Measurements from ENCODE around the gene SGSM2. TPM values are rescaled to one million over a fixed set of nuclear protein-coding genes. Genes with fewer than 3 reads are reported as not detected.

SGSM2 gene
- total RNA-seq, 2 experiments from 2014 or later, result 65.9 to 67.8 TPM

- CTCF ChIA-PET, result interaction anchor here (1.1 to 5.0 kb wide), 6 partner anchors 11 to 617 kb away, joined by 3 to 36 read pairs (median 4); partner anchors contain the start of gene HIC1
- H3K27ac Mint-ChIP-seq, result peak overlapping the region; percentile 71
Measured at GRCh38 chr17:2337544-2338314, 428 bp downstream of the SGSM2 start.

GRCh38 chr17:2338315-2338657 lies 985 bp downstream of the SGSM2 start:
- H3K27ac Mint-ChIP-seq, result peak overlapping the region; percentile 71
- CTCF ChIA-PET, result interaction anchor here (1.1 to 5.0 kb wide), 6 partner anchors 10 to 617 kb away, joined by 3 to 36 read pairs (median 4); partner anchors contain the start of gene HIC1
- H3K4me3 Mint-ChIP-seq, result peak overlapping the region; percentile 73
- ATAC-seq (no peak), DNase-seq (no peak)
- H3K27me3 Mint-ChIP-seq (ENCODE audit: low read depth), result no peaks in the 10 kb centered on the region
- POLR2A ChIA-PET, result interaction anchor here (0.6 to 1.3 kb wide), 4 partner anchors 15 to 93 kb away, joined by 3 to 4 read pairs (median 3); no protein-coding TSS in a partner anchor
- H3K36me3 Mint-ChIP-seq (ENCODE audit: low read depth), result peaks cover 20% of the 10 kb centered on the region
- peaks cover 21% of the 10 kb centered on the region for H3K4me1 Mint-ChIP-seq (ENCODE audit: low read depth)
- no peaks in the 10 kb centered on the region for H3K9me3 Mint-ChIP-seq (ENCODE audit: insufficient read depth)

More at GRCh38 chr17:2337544-2338314, 428 bp downstream of the SGSM2 start:
- Mint-ChIP-seq H3K4me3 (peak overlapping the region; percentile 99), H3K36me3 (ENCODE audit: low read depth) (peaks cover 20% of the 10 kb centered on the region), H3K4me1 (ENCODE audit: low read depth) (peaks cover 16% of the 10 kb centered on the region), H3K27me3 (ENCODE audit: low read depth) (no peaks in the 10 kb centered on the region), H3K9me3 (ENCODE audit: insufficient read depth) (no peaks in the 10 kb centered on the region)
- ATAC-seq (peak; percentile 47), DNase-seq (peak; percentile 58)
- POLR2A ChIA-PET, result interaction anchor here (0.6 to 2.0 kb wide), 6 partner anchors 8 to 93 kb away, joined by 3 to 9 read pairs (median 3); no protein-coding TSS in a partner anchor

DNA sequence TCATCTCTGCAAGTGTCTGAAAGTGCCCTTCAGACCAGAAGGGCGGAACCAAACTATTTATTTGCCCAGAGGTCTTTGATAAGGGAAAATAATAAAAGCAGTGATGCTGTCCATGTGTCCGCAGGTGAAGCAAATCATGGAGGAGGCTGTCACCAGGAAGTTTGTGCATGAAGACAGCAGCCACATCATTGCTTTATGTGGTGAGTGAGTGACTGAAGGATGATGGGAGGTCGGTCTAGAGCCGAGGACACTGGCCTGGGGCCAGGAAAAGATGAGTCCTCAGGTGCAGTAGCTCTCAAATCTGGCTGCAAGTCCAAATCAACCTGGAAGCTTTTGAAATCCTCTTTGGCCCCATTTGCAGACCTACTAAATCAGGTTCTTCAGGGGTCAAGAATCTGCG lies 6.1 kb downstream of the SGSM2 start:
- no peaks in the 10 kb centered on the region for H3K9me3 Mint-ChIP-seq (ENCODE audit: insufficient read depth)
- ChIA-PET POLR2A (no interaction called here), CTCF (no interaction called here)
- H3K36me3 Mint-ChIP-seq (ENCODE audit: low read depth), result peaks cover 17% of the 10 kb centered on the region
- H3K27me3 Mint-ChIP-seq (ENCODE audit: low read depth), result no peaks in the 10 kb centered on the region
- peak; percentile 70 for ATAC-seq
- no peak overlapping the region for H3K4me3 Mint-ChIP-seq
- peak; percentile 52 for DNase-seq
- no peak overlapping the region for H3K27ac Mint-ChIP-seq
- H3K4me1 Mint-ChIP-seq (ENCODE audit: low read depth), result peaks cover 26% of the 10 kb centered on the region

DNA sequence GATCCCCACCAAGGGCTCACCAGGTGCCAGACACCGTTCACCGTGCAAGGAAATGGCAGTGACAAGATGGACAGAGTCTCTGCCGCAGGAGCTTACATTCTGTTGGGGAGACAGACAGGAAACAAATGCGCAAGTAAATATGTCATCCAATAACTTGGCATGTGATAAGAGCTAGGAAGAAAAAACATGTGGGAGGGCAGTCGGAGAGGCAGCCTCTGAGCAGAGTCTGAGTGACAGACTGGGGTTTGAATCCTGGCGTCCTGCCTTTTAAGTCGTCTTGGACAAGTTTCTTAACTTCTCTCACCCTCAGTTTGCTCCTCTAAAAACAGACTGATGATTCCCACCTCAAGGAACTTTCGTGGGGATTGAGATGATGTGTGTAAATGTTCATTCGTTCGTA lies 7.2 kb downstream of the SGSM2 start:
- Mint-ChIP-seq H3K27me3 (ENCODE audit: low read depth) (no peaks in the 10 kb centered on the region), H3K36me3 (ENCODE audit: low read depth) (peaks cover 17% of the 10 kb centered on the region), H3K4me3 (no peak overlapping the region), H3K4me1 (ENCODE audit: low read depth) (peaks cover 25% of the 10 kb centered on the region), H3K27ac (no peak overlapping the region), H3K9me3 (ENCODE audit: insufficient read depth) (no peaks in the 10 kb centered on the region)
- ChIA-PET POLR2A (no interaction called here), CTCF (interaction anchor here (1.1 to 1.2 kb wide), 2 partner anchors 8 to 9 kb away, joined by 3 to 4 read pairs; no protein-coding TSS in a partner anchor)
- ATAC-seq (no peak), DNase-seq (no peak)

DNA sequence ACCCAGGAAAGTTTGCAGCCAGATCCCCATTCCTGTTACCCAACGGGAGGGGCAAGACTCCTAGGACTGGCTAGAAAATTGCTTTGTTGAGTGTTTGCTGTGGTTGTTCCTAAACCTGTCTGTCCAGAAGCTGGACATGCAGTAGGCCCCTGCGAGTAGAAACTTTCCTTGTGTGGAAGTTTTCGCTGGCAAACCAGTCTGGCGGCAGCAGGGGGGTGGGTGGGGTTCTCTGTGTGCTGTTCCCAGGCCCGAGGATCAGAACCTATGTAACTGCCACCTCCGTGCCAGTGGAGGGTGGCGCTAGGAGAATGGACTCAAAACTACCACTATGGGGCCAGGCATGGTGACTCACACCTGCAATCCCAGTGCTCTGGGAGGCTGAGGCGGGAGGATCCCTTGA lies 9.2 kb downstream of the SGSM2 start:
- Mint-ChIP-seq H3K4me1 (ENCODE audit: low read depth) (peaks cover 21% of the 10 kb centered on the region), H3K9me3 (ENCODE audit: insufficient read depth) (no peaks in the 10 kb centered on the region), H3K27ac (no peak overlapping the region), H3K36me3 (ENCODE audit: low read depth) (peaks cover 13% of the 10 kb centered on the region), H3K4me3 (no peak overlapping the region), H3K27me3 (ENCODE audit: low read depth) (no peaks in the 10 kb centered on the region)
- no peak for ATAC-seq
- DNase-seq, result no peak
- ChIA-PET POLR2A (interaction anchor here (1.7 kb wide), 1 partner anchor 10 kb away, joined by 9 read pairs; the partner anchor contains the start of genes SGSM2 and TSR1), CTCF (no interaction called here)

DNA sequence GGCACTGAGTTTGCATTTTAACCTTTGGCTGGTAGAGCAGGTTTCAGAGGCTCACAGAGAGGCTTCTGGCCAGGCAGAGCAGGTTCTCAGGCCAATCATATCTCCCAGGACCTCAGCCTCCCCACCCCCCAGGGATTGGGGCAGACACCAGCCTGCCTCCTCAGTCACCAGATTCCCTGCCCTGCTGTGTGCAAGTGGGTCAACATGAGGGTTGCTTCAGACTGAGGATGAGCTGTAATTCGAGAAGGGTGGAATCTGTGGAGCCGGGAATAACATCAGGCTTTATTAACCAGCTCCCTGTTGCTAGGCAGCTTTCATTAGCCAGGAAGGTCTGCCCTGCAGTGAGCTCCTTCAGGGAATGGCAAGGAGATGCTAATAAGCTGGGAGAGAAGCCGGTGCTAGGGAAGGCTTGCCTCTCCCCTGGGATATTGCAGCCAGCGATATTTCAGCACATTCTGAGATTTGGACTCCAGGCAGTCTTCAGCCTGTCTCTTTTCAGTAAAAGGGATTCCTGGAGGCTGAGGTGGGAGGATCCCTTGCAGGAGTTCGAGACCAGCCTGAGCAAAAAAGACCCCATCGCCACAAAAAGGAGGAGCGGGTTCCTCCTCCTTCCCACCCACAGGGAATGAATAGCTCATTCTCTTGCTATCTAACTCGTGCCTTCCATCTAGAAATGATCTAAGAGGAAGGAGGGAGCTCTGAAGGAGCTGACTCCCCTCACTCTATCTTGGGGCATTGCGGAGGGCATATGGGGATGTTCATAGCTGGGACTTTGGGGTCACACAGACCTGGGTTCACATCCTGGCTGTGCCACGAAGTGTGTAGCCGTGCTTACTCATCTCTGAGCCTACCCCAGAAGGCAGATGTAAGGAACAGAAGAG lies 10.7 kb downstream of the SGSM2 start:
- Mint-ChIP-seq H3K9me3 (ENCODE audit: insufficient read depth) (no peaks in the 10 kb centered on the region), H3K36me3 (ENCODE audit: low read depth) (peaks cover 7% of the 10 kb centered on the region), H3K27ac (no peak overlapping the region), H3K4me3 (no peak overlapping the region), H3K4me1 (ENCODE audit: low read depth) (peaks cover 17% of the 10 kb centered on the region), H3K27me3 (ENCODE audit: low read depth) (no peaks in the 10 kb centered on the region)
- ChIA-PET CTCF (interaction anchor here (0.6 to 1.8 kb wide), 4 partner anchors 10 to 68 kb away, joined by 3 to 7 read pairs (median 5); no protein-coding TSS in a partner anchor), POLR2A (no interaction called here)
- DNase-seq (no peak), ATAC-seq (no peak)

DNA sequence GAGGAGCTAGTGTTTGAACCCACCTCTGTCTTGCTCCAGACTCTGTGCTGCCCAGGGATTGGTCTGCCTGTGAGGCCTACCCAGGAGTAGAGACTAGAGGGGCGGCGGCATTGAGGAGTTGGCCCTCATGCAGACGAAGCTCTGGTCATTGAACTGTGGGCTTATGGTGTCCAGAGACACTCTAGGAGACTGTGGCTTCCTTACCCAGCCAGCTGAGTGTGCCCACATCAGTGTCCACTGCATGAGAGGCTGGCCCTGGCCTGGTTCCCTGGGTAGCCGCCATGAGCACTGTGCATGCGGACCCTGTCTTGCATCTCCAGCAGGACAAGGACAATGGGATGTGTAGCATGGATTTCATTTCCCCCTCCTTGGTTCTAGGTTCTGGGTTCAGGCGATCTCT lies 14.0 kb downstream of the SGSM2 start:
- Mint-ChIP-seq H3K27ac (no peak overlapping the region), H3K9me3 (ENCODE audit: insufficient read depth) (no peaks in the 10 kb centered on the region), H3K4me3 (no peak overlapping the region), H3K27me3 (ENCODE audit: low read depth) (no peaks in the 10 kb centered on the region), H3K4me1 (ENCODE audit: low read depth) (peaks cover 19% of the 10 kb centered on the region), H3K36me3 (ENCODE audit: low read depth) (no peaks in the 10 kb centered on the region)
- no peak for DNase-seq
- CTCF ChIA-PET, result interaction anchor here (0.9 to 1.1 kb wide), 2 partner anchors 9 to 23 kb away, joined by 3 read pairs; no protein-coding TSS in a partner anchor
- POLR2A ChIA-PET, result no interaction called here
- no peak for ATAC-seq

- Mint-ChIP-seq H3K36me3 (ENCODE audit: low read depth) (no peaks in the 10 kb centered on the region), H3K4me1 (ENCODE audit: low read depth) (peaks cover 19% of the 10 kb centered on the region), H3K9me3 (ENCODE audit: insufficient read depth) (no peaks in the 10 kb centered on the region), H3K27me3 (ENCODE audit: low read depth) (no peaks in the 10 kb centered on the region), H3K4me3 (no peak overlapping the region), H3K27ac (peak overlapping the region; percentile 96)
- DNase-seq, result no peak
- POLR2A ChIA-PET, result interaction anchor here (0.7 to 2.3 kb wide), 3 partner anchors 15 to 38 kb away, joined by 3 to 10 read pairs (median 5); partner anchors contain the start of genes SGSM2 and TSR1
- CTCF ChIA-PET, result interaction anchor here (0.8 to 3.0 kb wide), 11 partner anchors 10 to 460 kb away, joined by 3 to 36 read pairs (median 4); partner anchors contain the start of genes SGSM2, SMG6, SRR and TSR1
- no peak for ATAC-seq
Measured at GRCh38 chr17:2354311-2354710, 17.0 kb downstream of the SGSM2 start.

DNA sequence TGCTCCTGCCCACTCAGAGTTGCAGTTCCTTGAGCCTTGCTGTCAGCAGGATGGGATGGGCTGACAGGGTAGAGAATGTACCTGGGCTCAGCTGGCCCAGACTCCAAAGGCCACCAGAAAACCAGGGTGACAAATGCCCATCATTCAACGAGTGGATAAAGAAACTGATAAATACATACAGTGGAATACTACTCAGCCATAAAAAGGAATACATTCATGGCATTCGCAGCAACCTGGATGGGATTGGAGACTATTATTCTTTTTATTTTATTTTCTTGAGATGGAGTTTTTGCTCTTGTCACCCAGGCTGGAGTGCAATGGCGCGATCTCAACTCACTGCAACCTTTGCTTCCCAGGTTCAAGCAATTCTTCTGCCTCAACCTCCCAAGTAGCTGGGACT lies 19.9 kb downstream of the SGSM2 start:
- CTCF ChIA-PET, result no interaction called here
- H3K9me3 Mint-ChIP-seq (ENCODE audit: insufficient read depth), result no peaks in the 10 kb centered on the region
- H3K27me3 Mint-ChIP-seq (ENCODE audit: low read depth), result no peaks in the 10 kb centered on the region
- no peak overlapping the region for H3K27ac Mint-ChIP-seq
- no peak for DNase-seq
- POLR2A ChIA-PET, result no interaction called here
- no peak for ATAC-seq
- H3K4me1 Mint-ChIP-seq (ENCODE audit: low read depth), result peaks cover 19% of the 10 kb centered on the region
- H3K36me3 Mint-ChIP-seq (ENCODE audit: low read depth), result no peaks in the 10 kb centered on the region
- H3K4me3 Mint-ChIP-seq, result no peak overlapping the region

DNA sequence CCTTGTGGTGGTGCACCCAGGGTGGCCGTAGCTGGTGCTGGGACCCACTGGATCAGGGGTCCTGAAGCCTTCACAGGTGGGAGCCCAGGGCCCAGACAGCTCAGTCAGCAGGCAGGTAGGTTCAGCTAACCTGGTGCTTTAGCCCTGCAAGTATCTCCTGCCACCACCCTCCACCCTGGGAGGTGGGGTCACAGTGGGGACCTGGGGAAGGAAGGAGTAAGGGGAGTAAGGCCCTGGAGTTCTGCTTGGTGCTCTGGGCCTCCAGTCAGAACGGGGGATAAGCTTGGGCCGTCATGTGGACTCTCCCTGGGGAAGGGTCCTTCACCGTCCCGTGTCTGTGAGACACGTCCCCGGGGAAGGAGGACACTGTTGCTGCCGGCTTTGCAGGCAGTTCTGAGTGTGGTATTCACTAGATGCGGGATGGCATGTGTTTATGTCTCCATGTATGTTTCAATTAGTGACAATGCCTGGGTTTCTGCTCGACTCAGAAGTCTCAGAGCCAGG lies 20.7 kb downstream of the SGSM2 start:
- H3K4me1 Mint-ChIP-seq (ENCODE audit: low read depth), result peaks cover 15% of the 10 kb centered on the region
- POLR2A ChIA-PET, result no interaction called here
- H3K27ac Mint-ChIP-seq, result no peak overlapping the region
- CTCF ChIA-PET, result interaction anchor here (0.9 kb wide), 1 partner anchor 24 kb away, joined by 3 read pairs; no protein-coding TSS in a partner anchor
- no peak overlapping the region for H3K4me3 Mint-ChIP-seq
- H3K27me3 Mint-ChIP-seq (ENCODE audit: low read depth), result no peaks in the 10 kb centered on the region
- H3K36me3 Mint-ChIP-seq (ENCODE audit: low read depth), result peaks cover 2% of the 10 kb centered on the region
- ATAC-seq (no peak), DNase-seq (no peak)
- H3K9me3 Mint-ChIP-seq (ENCODE audit: insufficient read depth), result no peaks in the 10 kb centered on the region

DNA sequence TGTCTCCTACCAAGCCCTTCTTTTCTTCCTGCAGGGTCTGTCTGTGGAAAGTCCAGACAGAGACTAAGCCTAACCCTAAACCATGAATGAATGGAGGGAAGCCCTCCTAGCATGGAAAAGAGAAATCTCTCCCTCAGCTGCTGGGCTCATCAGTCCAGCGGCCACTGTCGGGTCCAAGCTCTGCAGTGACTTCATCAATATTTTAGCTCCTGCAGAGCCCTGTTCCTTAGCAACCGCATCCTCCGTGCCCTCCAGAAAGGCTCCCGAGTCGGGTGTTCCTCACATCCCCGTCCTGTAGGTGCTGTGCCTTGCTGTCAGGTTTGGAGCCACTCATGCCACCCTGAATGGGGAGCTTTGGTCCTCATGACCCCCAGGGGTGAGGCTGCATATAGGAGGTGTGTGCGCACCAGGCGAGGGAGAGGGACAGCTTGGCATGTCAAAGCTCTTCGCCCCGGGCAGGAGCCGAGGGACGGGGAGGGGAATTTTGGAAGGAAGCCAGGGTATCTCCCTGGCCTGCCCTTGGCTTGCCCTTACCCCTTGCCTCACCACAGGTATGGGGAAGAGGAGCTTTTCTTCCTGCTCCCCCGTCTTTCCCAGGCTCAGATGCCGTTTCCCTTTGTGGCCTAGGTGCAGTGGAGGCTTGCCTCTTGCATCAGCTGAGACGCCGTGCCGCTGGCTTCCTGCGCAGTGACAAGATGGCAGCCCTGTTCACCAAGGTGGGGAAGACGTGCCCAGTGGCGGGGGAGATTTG lies 23.9 kb downstream of the SGSM2 start:
- no peaks in the 10 kb centered on the region for H3K27me3 Mint-ChIP-seq (ENCODE audit: low read depth)
- H3K36me3 Mint-ChIP-seq (ENCODE audit: low read depth), result peaks cover 2% of the 10 kb centered on the region
- no peak overlapping the region for H3K4me3 Mint-ChIP-seq
- no peaks in the 10 kb centered on the region for H3K4me1 Mint-ChIP-seq (ENCODE audit: low read depth)
- ChIA-PET POLR2A (no interaction called here), CTCF (interaction anchor here (0.9 to 1.9 kb wide), 5 partner anchors 8 to 55 kb away, joined by 3 to 7 read pairs (median 4); no protein-coding TSS in a partner anchor)
- no peak for ATAC-seq
- no peak overlapping the region for H3K27ac Mint-ChIP-seq
- no peaks in the 10 kb centered on the region for H3K9me3 Mint-ChIP-seq (ENCODE audit: insufficient read depth)
- no peak for DNase-seq

All from activated CD8-positive, alpha-beta T cell treated with anti-CD3 and anti-CD28 coated beads, Interleukin-2, amount 10 ng/mL, durations not matched to agents 7 days and 5 days (primary cell).